ENCODE measurements around the gene IL12A.

DNA sequence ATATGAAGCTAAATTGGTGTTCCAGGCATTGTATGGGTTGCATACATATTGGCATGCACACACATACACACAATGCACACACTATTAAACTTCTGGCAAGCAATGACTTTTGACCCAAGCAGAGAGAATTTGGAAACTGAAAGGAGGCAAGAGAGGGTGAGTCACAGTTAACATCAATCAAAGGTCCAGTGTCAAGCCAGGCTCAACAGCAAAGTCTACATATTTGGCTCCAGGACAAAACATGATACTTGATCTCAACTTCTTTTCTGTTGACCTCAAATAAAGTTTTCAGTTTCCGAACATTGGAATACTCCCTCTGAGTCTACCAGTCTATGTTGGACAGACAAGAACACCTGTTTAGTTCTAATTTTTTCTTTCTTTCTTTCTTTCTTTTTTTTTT is 28.3 kb downstream of the IL12A start:
- TF ChIP-seq CTCF (IDR thresholded peaks at IDR 0.05) = no peak
- TF ChIP-seq POLR2AphosphoS5 (IDR thresholded peaks at IDR 0.05) = no peak
- no peak for TF ChIP-seq EP300 (IDR thresholded peaks at IDR 0.05)

Data from gastroesophageal sphincter (tissue), 3 donors.